Thyroid gland (tissue), 4 donors: ENCODE results near the gene MISP3. TPM values are rescaled to one million over a fixed set of nuclear protein-coding genes. Genes with fewer than 3 reads are reported as not detected.
A peak's percentile ranks its signal among the peaks of the same experiment; 100 is the strongest.

Source experiments
- DNase-seq, 2 donors: peaks; one replicate each; pipeline ENCODE4 v3.0.0-alpha.2; 2019
- H3K27ac ChIP-seq, 3 donors: fragments of 200-600 bp; sonication (generic); 1 replicate in 2 of 3; 2 replicates in 1 of 3; pipeline ENCODE4 v1.5.1; 2016 to 2019; ENCODE audit warnings: mild to moderate bottlenecking in 1 of 3, moderate library complexity in 1 of 3
- H3K27me3 ChIP-seq: fragments of 200-600 bp; sonication (generic); one replicate; pipeline ENCODE4 v1.5.1; 2019
- H3K36me3 ChIP-seq, 2 donors: fragments of 200-600 bp; sonication (generic); one replicate each; pipeline ENCODE4 v1.5.1; 2016 to 2019
- H3K4me1 ChIP-seq, 2 donors: fragments of 200-600 bp; sonication (generic); one replicate each; pipeline ENCODE4 v1.5.1; 2017 to 2019
- H3K4me3 ChIP-seq, 3 donors: fragments of 200-600 bp; sonication (generic); replicated peaks in 1 of 3; 1 replicate in 2 of 3; 2 replicates in 1 of 3; pipeline ENCODE4 v1.5.1; 2016; ENCODE audit warnings: mild to moderate bottlenecking in 1 of 3
- H3K9me3 ChIP-seq: fragments of 200-600 bp; sonication (generic); one replicate; pipeline ENCODE4 v1.5.1; 2017
- CTCF ChIP-seq, 6 experiments: fragments of 200-600 bp in 3 of 6; fragments of 450-650 bp in 3 of 6; sonication (generic) in 3 of 6; IDR thresholded peaks; one replicate each; pipeline ENCODE4 v1.5.1; 2016 to 2019; ENCODE audit warnings: antibody characterized with exemption in 6 of 6, mild to moderate bottlenecking in 2 of 6, inconsistent platforms in 1 of 6, moderate library complexity in 1 of 6
- POLR2A ChIP-seq, 2 donors: fragments of 450-650 bp; IDR thresholded peaks; one replicate each; pipeline ENCODE4 v1.6.1; 2017; ENCODE audit warnings: antibody characterized with exemption in 2 of 2, mild to moderate bottlenecking in 2 of 2, moderate library complexity in 1 of 2
- WGBS, 2 donors: methylation state at CpG; one replicate each; pipeline ENCODE4 v1.1.5; 2017; 5-methylcytosine and 5-hydroxymethylcytosine counted together
- intact Hi-C: fragments of 100-400 bp; cut with DNase I; formaldehyde crosslinking; loops from one replicate; pipeline ENCODE4 v1.15.1; 2023
- total RNA-seq, 4 donors: library from RNA; depleted of rRNA; stranded (reverse); fragments of >200 nt; gene quantifications; one replicate each; pipeline ENCODE4 v1.2.3, GENCODE V29; 2016

MISP3 gene
- total RNA-seq, 4 donors from 2014 or later = 7.9 to 9.9 (median 9.1) TPM

GRCh38 chr19:14058182-14059092, 14.1 kb upstream of the MISP3 start:
- Histone ChIP-seq H3K27ac (no peak overlapping the region), H3K27me3 (no peaks in the 10 kb centered on the region), H3K4me3 (no peak overlapping the region), H3K4me1 (peaks cover 16 to 45% of the 10 kb centered on the region in 2 donors), H3K9me3 (no peaks in the 10 kb centered on the region), H3K36me3 (no peaks in the 10 kb centered on the region)
- intact Hi-C loops = no loop called here
- DNase-seq = no peak
- TF ChIP-seq POLR2A (IDR thresholded peaks at IDR 0.05) (no peak), CTCF (IDR thresholded peaks at IDR 0.05) (peak in 1 of 6 experiments; percentile 22)
- 50 to 57% methylated on average over 17 of the region's 17 CpGs for WGBS, 2 donors

GRCh38 chr19:14059093-14059480, 13.5 kb upstream of the MISP3 start:
- Histone ChIP-seq H3K27me3 (no peaks in the 10 kb centered on the region), H3K4me3 (no peak overlapping the region), H3K27ac (no peak overlapping the region), H3K9me3 (no peaks in the 10 kb centered on the region), H3K36me3 (no peaks in the 10 kb centered on the region), H3K4me1 (peaks cover 16 to 45% of the 10 kb centered on the region in 2 donors)
- TF ChIP-seq CTCF (IDR thresholded peaks at IDR 0.05) (peak in 2 of 6 experiments; percentile 24 to 47), POLR2A (IDR thresholded peaks at IDR 0.05) (no peak)
- intact Hi-C loops = no loop called here
- WGBS, 2 donors = 36 to 61% methylated on average over 8 to 15 of the region's 15 CpGs
- DNase-seq = no peak

GRCh38 chr19:14059652-14060155, 12.9 kb upstream of the MISP3 start:
- Histone ChIP-seq H3K27ac (no peak overlapping the region), H3K9me3 (no peaks in the 10 kb centered on the region), H3K4me3 (no peak overlapping the region), H3K36me3 (no peaks in the 10 kb centered on the region), H3K27me3 (no peaks in the 10 kb centered on the region), H3K4me1 (peaks cover 16 to 45% of the 10 kb centered on the region in 2 donors)
- no peak for DNase-seq
- 47 to 62% methylated on average over 8 of the region's 8 CpGs for WGBS, 2 donors
- intact Hi-C loops = no loop called here
- TF ChIP-seq POLR2A (IDR thresholded peaks at IDR 0.05) (no peak), CTCF (IDR thresholded peaks at IDR 0.05) (no peak)

- Histone ChIP-seq H3K4me1 (peaks cover 16 to 45% of the 10 kb centered on the region in 2 donors), H3K27me3 (no peaks in the 10 kb centered on the region), H3K36me3 (no peaks in the 10 kb centered on the region), H3K27ac (peak overlapping the region; percentile 68 to 87 (median 86)), H3K4me3 (peak overlapping the region in 2 of 3 donors; percentile 34 to 40), H3K9me3 (no peaks in the 10 kb centered on the region)
- TF ChIP-seq CTCF (IDR thresholded peaks at IDR 0.05) (no peak), POLR2A (IDR thresholded peaks at IDR 0.05) (no peak)
- intact Hi-C loops = no loop called here
- 54 to 61% methylated on average over 9 of the region's 9 CpGs for WGBS, 2 donors
- peak; percentile 35 to 47 for DNase-seq
Observed at GRCh38 chr19:14061081-14061749, 11.4 kb upstream of the MISP3 start.
